Central memory CD8-positive, alpha-beta T cell (primary cell): ENCODE data around the gene RGS12.
"Not testable (repeated sequence)": the region's sequence is repeated elsewhere in the genome, so short reads cannot be mapped to it uniquely, and the experiment has no call there.

Source experiments
- ATAC-seq: fragments of 150-1000 bp; cut with Tn5 transposase; replicated peaks from 2 replicates; pipeline ENCODE4 v1.10.0; 2022; ENCODE audit warnings: mild to moderate bottlenecking, moderate FRiP score, moderate number of reproducible peaks; ENCODE audit not compliant: poor library complexity, severe bottlenecking; ENCODE audit errors: extremely low read depth
- DNase-seq, 2 donors: peaks; one replicate each; pipeline ENCODE4 v3.0.0; 2021; ENCODE audit warnings: low spot score in 2 of 2
- H3K27ac Mint-ChIP-seq: one replicate; pipeline ENCODE4 v1.8.0; 2022; ENCODE audit warnings: low read depth, mild to moderate bottlenecking, moderate library complexity, mixed read lengths
- H3K27me3 Mint-ChIP-seq: one replicate; pipeline ENCODE4 v1.8.0; 2022; ENCODE audit warnings: mixed read lengths
- H3K36me3 Mint-ChIP-seq: one replicate; pipeline ENCODE4 v1.8.0; 2022; ENCODE audit warnings: mild to moderate bottlenecking, moderate library complexity, mixed read lengths; ENCODE audit not compliant: insufficient read depth
- H3K4me1 Mint-ChIP-seq: one replicate; pipeline ENCODE4 v1.8.0; 2022; ENCODE audit warnings: mixed read lengths
- H3K4me3 Mint-ChIP-seq: one replicate; pipeline ENCODE4 v1.8.0; 2022; ENCODE audit warnings: mild to moderate bottlenecking, moderate library complexity, mixed read lengths
- H3K9me3 Mint-ChIP-seq: one replicate; pipeline ENCODE4 v1.8.0; 2022; ENCODE audit warnings: mixed read lengths

RGS12 gene

GRCh38 chr4:3291411-3291968 lies 1.3 kb upstream of the RGS12 start:
- DNase-seq, result no peak
- Mint-ChIP-seq H3K4me3 (peak overlapping the region; percentile 91), H3K4me1 (peaks cover 25% of the 10 kb centered on the region), H3K9me3 (no peaks in the 10 kb centered on the region), H3K27ac (peak overlapping the region; percentile 89), H3K27me3 (peaks cover 18% of the 10 kb centered on the region), H3K36me3 (peaks cover 4% of the 10 kb centered on the region)
- ATAC-seq, result no peak

GRCh38 chr4:3291969-3292570 lies 751 bp upstream of the RGS12 start:
- DNase-seq (no peak), ATAC-seq (no peak)
- H3K4me1 Mint-ChIP-seq, result peaks cover 25% of the 10 kb centered on the region
- H3K36me3 Mint-ChIP-seq, result peaks cover 4% of the 10 kb centered on the region
- H3K27me3 Mint-ChIP-seq, result peaks cover 12% of the 10 kb centered on the region
- no peaks in the 10 kb centered on the region for H3K9me3 Mint-ChIP-seq
- H3K27ac Mint-ChIP-seq, result peak overlapping the region; percentile 89
- peak overlapping the region; percentile 91 for H3K4me3 Mint-ChIP-seq

GRCh38 chr4:3293401-3294391 lies 875 bp downstream of the RGS12 start:
- peaks cover 6% of the 10 kb centered on the region for H3K27me3 Mint-ChIP-seq
- DNase-seq, result no peak
- no peak for ATAC-seq
- H3K36me3 Mint-ChIP-seq, result peaks cover 4% of the 10 kb centered on the region
- peak overlapping the region; percentile 5 for H3K4me3 Mint-ChIP-seq
- peak overlapping the region; percentile 29 for H3K27ac Mint-ChIP-seq
- H3K9me3 Mint-ChIP-seq, result no peaks in the 10 kb centered on the region
- H3K4me1 Mint-ChIP-seq, result peaks cover 31% of the 10 kb centered on the region

- Mint-ChIP-seq H3K4me1 (peaks cover 31% of the 10 kb centered on the region), H3K27ac (no peak overlapping the region), H3K9me3 (no peaks in the 10 kb centered on the region), H3K36me3 (peaks cover 3% of the 10 kb centered on the region), H3K4me3 (no peak overlapping the region), H3K27me3 (no peaks in the 10 kb centered on the region)
- DNase-seq, result no peak
- ATAC-seq, result no peak
These were observed 1.8 kb downstream of the RGS12 start for GRCh38 chr4:3294401-3295241.

- Mint-ChIP-seq H3K4me3 (no peak overlapping the region), H3K4me1 (peaks cover 34% of the 10 kb centered on the region), H3K36me3 (peaks cover 3% of the 10 kb centered on the region), H3K27ac (no peak overlapping the region), H3K9me3 (no peaks in the 10 kb centered on the region), H3K27me3 (no peaks in the 10 kb centered on the region)
- DNase-seq (no peak), ATAC-seq (no peak)
These were observed 3.2 kb downstream of the RGS12 start for GRCh38 chr4:3295837-3296624.

- DNase-seq, result no peak
- Mint-ChIP-seq H3K27me3 (no peaks in the 10 kb centered on the region), H3K27ac (peak overlapping the region; percentile 18), H3K4me3 (no peak overlapping the region), H3K9me3 (no peaks in the 10 kb centered on the region), H3K36me3 (peaks cover 5% of the 10 kb centered on the region), H3K4me1 (peaks cover 36% of the 10 kb centered on the region)
- no peak for ATAC-seq
These were observed 3.8 kb downstream of the RGS12 start for GRCh38 chr4:3296651-3297050.

- peaks cover 38% of the 10 kb centered on the region for H3K4me1 Mint-ChIP-seq
These were observed 4.4 kb downstream of the RGS12 start for GRCh38 chr4:3297066-3297859.

GRCh38 chr4:3299122-3299975 lies 6.5 kb downstream of the RGS12 start:
- DNase-seq (no peak), ATAC-seq (no peak)
- Mint-ChIP-seq H3K36me3 (peaks cover 10% of the 10 kb centered on the region), H3K27ac (no peak overlapping the region), H3K9me3 (no peaks in the 10 kb centered on the region), H3K4me1 (peaks cover 43% of the 10 kb centered on the region), H3K27me3 (no peaks in the 10 kb centered on the region), H3K4me3 (no peak overlapping the region)

More at GRCh38 chr4:3297066-3297859, 4.4 kb downstream of the RGS12 start:
- Mint-ChIP-seq H3K36me3 (peaks cover 7% of the 10 kb centered on the region), H3K4me3 (no peak overlapping the region), H3K27me3 (no peaks in the 10 kb centered on the region), H3K27ac (peak overlapping the region; percentile 18), H3K9me3 (no peaks in the 10 kb centered on the region)
- DNase-seq, result no peak
- ATAC-seq, result no peak

- no peak overlapping the region for H3K27ac Mint-ChIP-seq
These were observed 7.3 kb downstream of the RGS12 start for GRCh38 chr4:3299976-3300671.

GRCh38 chr4:3300882-3301281 lies 8.1 kb downstream of the RGS12 start:
- DNase-seq, H3K9me3 Mint-ChIP-seq, ATAC-seq, H3K27me3 Mint-ChIP-seq: not testable (repeated sequence)
- H3K4me1 Mint-ChIP-seq, result peaks cover 38% of the 10 kb centered on the region
- peak overlapping the region; percentile 92 for H3K27ac Mint-ChIP-seq
- H3K4me3 Mint-ChIP-seq, result peak overlapping the region; percentile 88
- peaks cover 10% of the 10 kb centered on the region for H3K36me3 Mint-ChIP-seq

More at GRCh38 chr4:3299976-3300671, 7.3 kb downstream of the RGS12 start:
- H3K9me3 Mint-ChIP-seq, result no peaks in the 10 kb centered on the region
- peaks cover 10% of the 10 kb centered on the region for H3K36me3 Mint-ChIP-seq
- DNase-seq (no peak), ATAC-seq (no peak)
- H3K4me3 Mint-ChIP-seq, result no peak overlapping the region
- peaks cover 38% of the 10 kb centered on the region for H3K4me1 Mint-ChIP-seq
- H3K27me3 Mint-ChIP-seq, result no peaks in the 10 kb centered on the region
